ENCODE measurements around the gene ZIC1. TPM values are rescaled to one million over a fixed set of nuclear protein-coding genes. Genes with fewer than 3 reads are reported as not detected.

ZIC1 gene
- total RNA-seq, 2 donors from 2014 or later = not detected

DNA sequence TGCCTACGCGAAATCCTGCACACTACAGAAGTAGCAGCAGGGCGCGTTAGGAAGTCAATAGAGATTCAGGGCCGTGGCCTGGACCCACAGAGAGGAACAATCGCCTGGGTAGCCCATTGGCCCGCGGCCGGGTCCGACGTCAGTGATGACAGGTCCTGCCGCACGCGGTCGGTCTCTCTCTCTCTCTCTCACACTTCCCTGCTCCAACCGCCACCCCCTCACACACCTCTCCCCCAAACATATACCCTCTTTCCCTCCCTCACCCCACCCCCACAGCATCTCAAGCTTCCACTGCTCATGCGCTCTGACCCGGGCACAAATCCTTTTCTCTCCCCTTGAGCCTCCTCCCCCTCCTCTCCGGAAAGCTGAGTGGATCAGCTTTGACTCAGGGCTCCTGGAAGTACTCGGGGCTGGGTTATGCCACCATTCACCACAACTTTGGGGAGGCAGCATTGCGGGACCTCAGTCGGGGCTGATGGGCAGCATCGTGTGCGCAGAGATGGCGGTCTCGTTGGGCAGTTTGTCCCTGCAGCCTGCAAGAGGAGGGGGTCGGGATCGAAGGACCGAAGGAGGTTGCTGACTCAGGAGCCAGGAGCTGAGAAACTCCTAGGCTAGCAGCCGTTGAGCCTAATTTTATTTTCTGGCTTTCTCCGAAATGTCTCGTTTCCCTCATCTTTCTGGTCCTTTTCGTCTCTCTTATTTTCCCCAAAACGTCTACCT lies 11.8 kb upstream of the ZIC1 start:
- Mint-ChIP-seq H3K4me1 (no peaks in the 10 kb centered on the region), H3K27me3 (peaks cover 50% of the 10 kb centered on the region), H3K9me3 (peaks cover 3% of the 10 kb centered on the region), H3K36me3 (ENCODE audit: low read depth) (no peaks in the 10 kb centered on the region), H3K27ac (no peak overlapping the region), H3K4me3 (no peak overlapping the region)
- ATAC-seq (replicated peaks) = no peak

DNA sequence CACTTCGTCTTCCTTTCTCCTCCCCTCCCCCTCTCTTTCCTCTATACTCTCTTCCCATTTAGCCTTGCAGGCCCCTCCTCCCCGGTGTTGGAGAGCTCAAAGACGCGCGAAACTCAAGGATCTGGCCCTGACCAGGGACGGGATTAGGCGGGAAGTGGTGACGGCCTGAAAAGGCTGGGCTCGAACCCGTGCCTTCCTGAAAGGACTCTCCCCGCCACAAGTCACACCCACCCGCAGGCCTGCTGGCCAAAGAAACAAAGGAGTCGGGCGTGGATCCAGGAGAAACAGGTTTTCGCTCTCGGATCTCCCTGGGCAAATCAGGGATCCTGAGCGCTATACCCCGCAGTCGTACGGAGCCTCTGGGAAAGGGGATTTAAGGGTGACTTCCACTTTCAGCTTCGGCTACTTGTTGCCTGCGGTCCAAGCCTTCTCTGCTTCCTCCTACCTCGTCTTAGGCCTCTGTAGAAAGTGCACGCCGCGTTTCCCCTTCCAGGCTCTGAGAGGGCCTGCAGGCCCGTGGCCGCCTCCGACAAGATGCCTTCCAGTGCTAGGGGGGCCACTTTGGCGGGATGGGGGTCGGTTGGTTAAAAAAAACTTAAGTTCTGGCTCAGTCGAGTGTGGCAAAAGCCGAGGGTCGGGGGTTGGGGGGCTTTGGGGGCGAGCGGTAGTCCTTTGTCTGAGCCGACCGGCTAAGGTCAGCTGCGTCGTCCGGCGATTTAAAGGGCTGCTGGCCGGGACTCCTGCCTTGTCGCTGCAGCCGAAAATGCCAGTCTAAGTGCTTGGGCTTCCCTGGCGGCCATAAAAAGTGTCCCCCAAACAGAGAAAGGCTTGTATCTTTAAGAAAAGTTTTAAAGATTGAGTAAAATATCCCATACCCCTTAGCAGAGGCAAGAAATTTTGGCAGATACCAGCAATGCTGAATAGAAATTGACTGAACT lies 11.0 kb upstream of the ZIC1 start:
- no peak overlapping the region for H3K27ac Mint-ChIP-seq
- H3K27me3 Mint-ChIP-seq = peaks cover 53% of the 10 kb centered on the region
- no peaks in the 10 kb centered on the region for H3K4me1 Mint-ChIP-seq
- no peak for ATAC-seq (replicated peaks)
- no peaks in the 10 kb centered on the region for H3K36me3 Mint-ChIP-seq (ENCODE audit: low read depth)
- H3K4me3 Mint-ChIP-seq = no peak overlapping the region
- peaks cover 4% of the 10 kb centered on the region for H3K9me3 Mint-ChIP-seq

DNA sequence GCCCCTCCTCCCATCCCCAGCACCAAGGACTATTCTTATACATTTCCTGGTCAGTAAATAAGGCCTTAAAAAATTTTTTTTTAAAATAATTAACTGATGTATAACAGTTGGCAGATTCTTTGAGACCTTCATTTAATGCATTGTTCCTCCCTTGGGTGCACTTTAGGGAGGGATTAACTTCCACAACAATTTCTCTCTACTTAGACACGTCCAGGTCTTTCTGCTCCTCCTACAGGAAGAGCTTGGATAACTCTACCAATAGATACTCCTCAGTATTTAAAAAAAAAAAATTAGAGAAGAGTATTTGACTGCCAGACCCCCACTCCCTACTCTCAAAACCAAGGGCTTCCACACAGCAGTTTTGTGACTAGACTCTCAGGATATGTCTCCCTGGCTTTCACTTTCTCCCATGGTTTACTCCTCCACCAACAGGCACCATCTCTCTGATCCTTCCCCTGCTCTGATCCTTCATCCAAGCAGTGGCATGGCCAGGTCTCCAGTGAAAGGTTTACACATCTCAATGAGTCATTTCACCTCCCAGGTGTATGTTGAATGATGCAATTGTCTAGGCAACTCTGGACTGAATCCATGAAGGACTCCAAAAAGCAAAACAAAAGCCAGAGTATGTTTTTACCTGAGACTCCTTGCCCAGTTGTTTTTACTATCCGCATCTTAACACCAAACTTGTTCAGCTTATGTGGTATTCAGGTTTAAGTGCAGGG lies 10.2 kb upstream of the ZIC1 start:
- no peaks in the 10 kb centered on the region for H3K36me3 Mint-ChIP-seq (ENCODE audit: low read depth)
- peaks cover 58% of the 10 kb centered on the region for H3K27me3 Mint-ChIP-seq
- no peaks in the 10 kb centered on the region for H3K4me1 Mint-ChIP-seq
- H3K27ac Mint-ChIP-seq = no peak overlapping the region
- ATAC-seq (replicated peaks) = no peak
- peaks cover 4% of the 10 kb centered on the region for H3K9me3 Mint-ChIP-seq
- H3K4me3 Mint-ChIP-seq = no peak overlapping the region

DNA sequence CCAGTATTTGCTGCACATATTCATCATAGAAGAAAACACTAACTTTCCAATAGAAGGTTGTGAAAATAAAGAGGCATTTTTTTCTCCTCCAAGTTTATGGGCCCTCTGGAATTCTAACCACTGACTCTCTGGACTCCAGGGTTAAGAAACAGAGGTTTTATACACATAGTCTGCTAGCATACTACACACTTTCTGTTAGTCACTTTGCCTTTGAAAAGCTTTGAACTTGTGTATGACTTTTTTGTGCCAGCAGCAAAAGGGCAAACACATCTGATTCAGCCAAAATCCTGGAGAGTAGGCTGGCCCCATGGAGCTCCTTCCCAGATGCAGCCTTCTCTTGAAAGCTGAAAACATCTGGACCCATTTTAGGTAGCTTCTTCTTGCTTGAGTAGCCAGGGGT lies 9.1 kb upstream of the ZIC1 start:
- Mint-ChIP-seq H3K4me3 (no peak overlapping the region), H3K4me1 (no peaks in the 10 kb centered on the region), H3K9me3 (peaks cover 4% of the 10 kb centered on the region), H3K27me3 (peaks cover 56% of the 10 kb centered on the region), H3K27ac (no peak overlapping the region), H3K36me3 (ENCODE audit: low read depth) (no peaks in the 10 kb centered on the region)
- ATAC-seq (replicated peaks) = no peak

DNA sequence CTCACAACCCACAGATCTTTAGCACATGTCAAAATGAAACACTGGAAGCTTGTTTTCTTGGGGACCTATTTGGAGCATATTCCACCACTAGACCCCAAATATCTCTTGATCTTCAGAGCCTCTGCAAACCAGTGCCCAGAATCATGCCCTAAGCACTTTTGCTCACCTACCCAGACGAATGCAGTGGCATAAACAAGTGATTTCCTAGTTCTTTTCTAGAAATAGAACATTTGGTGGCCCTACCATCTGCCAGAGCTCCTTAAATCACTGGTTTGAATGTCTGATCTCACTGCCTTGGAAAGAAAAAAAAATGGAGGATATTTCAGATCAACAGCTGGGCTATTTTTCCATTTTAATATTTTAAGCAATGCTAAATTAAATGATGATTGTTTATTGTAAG lies 8.2 kb upstream of the ZIC1 start:
- ATAC-seq (replicated peaks) = no peak
- peaks cover 55% of the 10 kb centered on the region for H3K27me3 Mint-ChIP-seq
- H3K36me3 Mint-ChIP-seq (ENCODE audit: low read depth) = no peaks in the 10 kb centered on the region
- no peak overlapping the region for H3K27ac Mint-ChIP-seq
- no peaks in the 10 kb centered on the region for H3K4me1 Mint-ChIP-seq
- H3K9me3 Mint-ChIP-seq = peaks cover 4% of the 10 kb centered on the region
- no peak overlapping the region for H3K4me3 Mint-ChIP-seq

DNA sequence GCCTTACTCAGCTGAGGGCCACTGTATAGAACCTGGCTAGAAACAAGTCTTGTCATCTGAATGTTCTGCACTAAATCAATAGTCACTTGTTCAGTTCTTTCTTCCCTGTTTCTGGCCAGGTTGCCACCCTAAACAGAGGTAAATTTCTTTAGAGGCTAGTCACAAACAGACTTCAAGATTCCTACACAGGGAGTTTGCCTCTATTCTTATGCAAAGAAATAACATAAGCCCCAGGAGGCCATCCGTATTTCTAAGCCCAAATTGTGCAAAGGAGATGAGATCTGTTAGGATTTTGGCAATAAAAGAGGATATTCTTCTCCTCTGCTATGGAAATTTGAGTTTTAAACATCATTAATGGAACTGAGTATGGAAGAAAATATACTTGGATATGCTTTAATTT lies 7.7 kb upstream of the ZIC1 start:
- H3K27ac Mint-ChIP-seq = no peak overlapping the region
- H3K4me3 Mint-ChIP-seq = no peak overlapping the region
- H3K27me3 Mint-ChIP-seq = peaks cover 56% of the 10 kb centered on the region
- no peak for ATAC-seq (replicated peaks)
- no peaks in the 10 kb centered on the region for H3K4me1 Mint-ChIP-seq
- peaks cover 4% of the 10 kb centered on the region for H3K9me3 Mint-ChIP-seq
- no peaks in the 10 kb centered on the region for H3K36me3 Mint-ChIP-seq (ENCODE audit: low read depth)

DNA sequence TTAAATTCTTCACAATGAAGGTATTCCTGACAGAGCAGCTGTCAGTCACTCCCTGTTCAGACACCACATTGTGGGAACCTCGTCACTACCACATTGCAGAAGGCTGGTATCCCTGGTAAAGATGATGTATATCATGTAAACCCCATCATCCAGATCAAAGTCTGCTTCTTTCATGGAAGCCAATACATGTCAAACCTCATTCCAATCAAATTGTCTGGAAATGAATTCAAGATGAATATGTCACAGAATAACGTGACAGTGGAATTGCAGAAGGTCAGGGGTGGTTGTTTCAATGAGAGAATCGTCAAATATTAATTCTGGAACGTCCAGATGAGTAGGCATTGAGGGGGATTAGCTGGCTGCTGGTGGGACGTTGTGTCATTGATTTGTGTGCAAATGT lies 7.0 kb upstream of the ZIC1 start:
- peaks cover 60% of the 10 kb centered on the region for H3K27me3 Mint-ChIP-seq
- no peaks in the 10 kb centered on the region for H3K36me3 Mint-ChIP-seq (ENCODE audit: low read depth)

DNA sequence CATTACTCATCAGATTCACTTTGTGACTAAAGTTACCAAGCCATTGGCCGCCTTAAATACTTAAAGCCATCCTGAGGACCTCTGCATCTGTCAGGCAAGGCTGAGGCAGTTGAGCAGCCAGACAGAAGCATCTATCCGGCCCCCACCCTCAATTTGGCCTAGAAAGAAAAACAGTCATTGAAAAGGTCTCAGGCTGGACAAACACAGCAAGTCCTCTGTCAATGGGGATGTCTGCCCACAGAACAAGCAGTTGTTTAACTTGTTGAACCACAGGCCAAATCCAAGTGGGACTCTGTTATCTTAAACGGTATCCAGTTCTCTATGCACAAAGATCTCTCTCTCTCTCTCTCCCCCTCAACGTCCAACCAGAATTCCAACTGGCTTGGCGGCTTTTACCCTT lies 5.7 kb upstream of the ZIC1 start:
- H3K36me3 Mint-ChIP-seq (ENCODE audit: low read depth) = peaks cover 11% of the 10 kb centered on the region
- no peak for ATAC-seq (replicated peaks)
- peaks cover 61% of the 10 kb centered on the region for H3K27me3 Mint-ChIP-seq
- no peak overlapping the region for H3K4me3 Mint-ChIP-seq
- H3K9me3 Mint-ChIP-seq = peaks cover 4% of the 10 kb centered on the region
- H3K4me1 Mint-ChIP-seq = no peaks in the 10 kb centered on the region
- no peak overlapping the region for H3K27ac Mint-ChIP-seq

More for the DNA sequence above, 7.0 kb upstream of the ZIC1 start:
- peaks cover 4% of the 10 kb centered on the region for H3K9me3 Mint-ChIP-seq
- H3K4me1 Mint-ChIP-seq = no peaks in the 10 kb centered on the region
- ATAC-seq (replicated peaks) = no peak
- H3K27ac Mint-ChIP-seq = no peak overlapping the region
- no peak overlapping the region for H3K4me3 Mint-ChIP-seq

DNA sequence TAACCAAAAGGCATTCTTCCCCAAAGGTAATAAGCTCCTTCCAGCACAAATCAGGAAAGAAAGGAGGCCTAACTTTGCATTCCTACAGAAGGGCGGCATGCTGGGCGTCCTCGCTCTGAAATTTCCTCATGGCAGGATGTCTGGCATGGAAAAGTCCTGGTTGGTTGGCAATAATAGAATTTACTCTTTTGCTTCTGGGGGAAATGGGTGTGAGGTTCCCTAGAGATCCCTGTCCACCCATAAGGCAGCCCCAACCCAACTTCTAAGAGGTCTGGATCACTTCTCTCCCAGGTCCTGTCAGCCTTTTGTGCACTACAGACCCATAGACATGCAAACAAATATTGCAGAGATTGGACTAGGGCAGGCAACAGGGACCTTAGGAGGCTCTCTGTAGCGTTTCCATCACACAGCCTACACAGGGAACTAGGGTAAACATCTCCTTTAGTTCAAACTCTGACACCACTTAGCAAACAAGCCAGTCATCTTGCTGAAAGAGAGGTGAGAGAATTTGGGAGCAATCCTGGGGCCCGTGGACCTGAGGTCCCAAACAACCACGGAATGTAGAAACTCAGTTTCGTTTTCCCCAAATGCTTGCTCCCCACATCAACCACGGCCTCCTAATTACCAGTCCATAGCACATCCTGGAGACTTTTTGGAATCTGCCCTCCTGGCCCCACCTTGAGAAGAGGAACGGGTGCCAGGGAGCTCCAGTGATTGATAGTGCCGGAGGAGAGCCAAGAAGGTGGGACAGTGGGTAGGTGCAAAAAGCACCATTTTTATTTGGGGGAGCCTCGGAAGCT lies 5.0 kb upstream of the ZIC1 start:
- Mint-ChIP-seq H3K36me3 (ENCODE audit: low read depth) (peaks cover 18% of the 10 kb centered on the region), H3K9me3 (peaks cover 4% of the 10 kb centered on the region), H3K4me1 (no peaks in the 10 kb centered on the region), H3K27me3 (peaks cover 62% of the 10 kb centered on the region), H3K27ac (no peak overlapping the region), H3K4me3 (no peak overlapping the region)
- ATAC-seq (replicated peaks) = no peak

DNA sequence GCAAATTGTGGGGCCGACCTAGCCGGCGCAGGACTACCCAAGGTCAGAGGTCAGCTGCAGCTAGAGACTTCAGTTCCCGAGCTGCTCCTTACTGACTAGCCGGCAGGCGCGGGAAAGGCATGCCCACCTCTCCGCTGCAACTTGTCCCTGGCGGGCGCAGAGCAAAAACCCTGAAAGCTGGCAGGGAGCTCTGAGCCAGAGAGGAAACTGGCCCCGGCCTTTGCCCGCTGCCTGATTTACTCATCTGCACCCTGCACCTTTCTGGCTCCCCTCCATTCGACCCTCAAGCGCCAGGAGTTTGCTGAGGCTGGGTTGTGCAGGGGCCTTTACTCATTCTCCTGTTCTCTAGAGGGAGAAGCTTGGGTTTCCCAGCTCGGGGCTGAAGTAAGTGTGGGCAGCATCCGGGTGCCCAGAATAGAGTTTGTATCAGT lies 4.3 kb upstream of the ZIC1 start:
- ATAC-seq (replicated peaks) = no peak
- Mint-ChIP-seq H3K4me3 (no peak overlapping the region), H3K4me1 (no peaks in the 10 kb centered on the region), H3K9me3 (peaks cover 4% of the 10 kb centered on the region), H3K27ac (no peak overlapping the region), H3K36me3 (ENCODE audit: low read depth) (peaks cover 18% of the 10 kb centered on the region), H3K27me3 (peaks cover 56% of the 10 kb centered on the region)

DNA sequence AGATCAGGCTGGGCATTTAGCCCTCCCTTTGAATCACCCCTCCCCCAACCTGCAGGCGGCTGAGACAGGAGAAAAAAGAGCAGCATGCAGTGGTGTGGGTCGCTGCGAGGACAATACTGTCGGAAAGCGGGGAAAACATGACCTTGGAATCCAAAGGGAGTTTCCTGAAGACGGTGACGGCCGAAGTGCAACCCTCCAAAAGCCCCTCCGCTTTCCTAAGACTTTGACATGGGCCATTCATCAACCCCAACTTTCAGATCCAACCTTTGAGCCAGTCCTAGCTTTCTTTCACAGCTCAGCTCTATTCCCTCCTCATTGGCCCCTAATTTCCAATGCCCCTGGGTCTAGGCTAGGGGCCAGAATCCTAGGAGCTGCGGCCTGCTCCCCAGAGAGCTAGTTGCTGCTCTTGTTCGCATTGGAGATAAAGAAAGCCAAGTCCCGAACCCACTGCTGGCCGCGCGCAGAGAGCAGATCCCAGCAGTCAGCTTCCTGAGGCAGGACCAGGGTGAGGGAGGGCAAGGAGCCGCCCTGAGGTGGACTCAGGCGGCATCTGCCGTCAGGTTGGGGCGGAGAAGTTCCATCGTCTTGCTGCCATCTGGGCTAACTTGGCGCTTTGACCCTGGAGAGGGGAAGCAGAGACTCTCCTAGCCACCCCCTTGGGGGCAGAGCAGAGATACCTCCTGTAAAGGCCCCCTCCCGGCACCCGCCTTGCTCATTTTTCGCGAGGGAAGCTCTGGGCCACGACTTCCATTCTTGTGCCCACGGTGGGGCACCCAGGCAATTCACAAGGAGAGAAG lies 3.7 kb upstream of the ZIC1 start:
- ATAC-seq (replicated peaks) = no peak
- Mint-ChIP-seq H3K27me3 (peaks cover 56% of the 10 kb centered on the region), H3K4me1 (no peaks in the 10 kb centered on the region), H3K4me3 (no peak overlapping the region), H3K36me3 (ENCODE audit: low read depth) (peaks cover 18% of the 10 kb centered on the region), H3K27ac (no peak overlapping the region), H3K9me3 (peaks cover 4% of the 10 kb centered on the region)

DNA sequence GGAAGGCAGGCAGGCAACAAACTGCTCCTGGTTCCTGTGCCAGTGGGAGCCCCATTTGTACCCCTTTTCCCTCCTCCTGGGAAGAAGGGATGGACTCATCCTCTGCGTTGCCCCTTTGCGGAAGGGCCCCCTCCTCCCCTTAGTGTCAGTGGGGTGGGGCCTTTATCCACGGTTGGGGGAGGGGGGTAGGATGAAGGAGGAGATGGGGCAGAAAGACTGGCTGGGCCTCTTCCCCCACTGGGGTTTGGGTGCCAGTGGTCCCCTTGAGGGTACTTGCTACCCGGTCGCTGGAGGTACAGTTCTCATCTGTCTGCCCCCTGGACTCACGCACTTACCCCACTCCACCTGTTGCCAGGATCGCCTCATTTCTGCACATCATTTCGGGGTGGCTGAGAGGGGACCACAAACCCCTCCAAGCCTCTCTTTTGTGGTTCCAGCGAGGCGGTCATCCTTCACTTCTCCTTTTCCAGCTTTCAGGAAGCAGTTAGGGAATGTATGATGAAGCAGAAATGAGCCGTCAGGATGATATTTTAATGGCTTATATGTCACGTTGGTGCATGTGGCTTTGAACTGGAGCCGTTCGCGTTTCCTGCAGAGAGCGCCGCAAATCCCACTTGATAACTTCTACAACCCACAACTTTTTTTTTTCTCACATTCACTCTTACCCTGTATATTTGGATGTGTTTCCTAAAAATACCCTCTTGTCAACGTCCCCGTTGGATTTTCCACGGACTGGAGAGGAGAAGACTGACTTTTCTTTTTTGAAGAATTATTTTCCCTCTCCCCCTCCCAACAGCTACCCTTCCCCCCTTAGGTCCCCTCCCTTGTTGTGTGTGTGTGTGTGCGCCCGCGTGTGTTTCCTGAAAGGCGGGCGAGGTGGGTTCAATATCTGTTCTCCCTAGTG lies 2.9 kb upstream of the ZIC1 start, which contains the start of gene ZIC4:
Gene ZIC4 (minus strand): TSS at position 516 of the 904 bp plus-strand sequence. CDS start 3,746 bp downstream, outside the sequence.
- H3K9me3 Mint-ChIP-seq = peaks cover 5% of the 10 kb centered on the region
- no peaks in the 10 kb centered on the region for H3K4me1 Mint-ChIP-seq
- no peak for ATAC-seq (replicated peaks)
- H3K36me3 Mint-ChIP-seq (ENCODE audit: low read depth) = peaks cover 26% of the 10 kb centered on the region
- no peak within 1 kb of the TSS for H3K27ac Mint-ChIP-seq
- H3K27me3 Mint-ChIP-seq = peaks cover 55% of the 10 kb centered on the region
- no peak within 1 kb of the TSS for H3K4me3 Mint-ChIP-seq
